ENCODE data around the gene ZSWIM8.

ZSWIM8 gene

GRCh38 chr10:73813333-73813732, 27.9 kb downstream of the ZSWIM8 start:
- ChIA-PET CTCF (no interaction called here), POLR2A (no interaction called here)
- DNase-seq (ENCODE audit: extremely low spot score): no peak
- no peak for TF ChIP-seq SUZ12 (IDR thresholded peaks at IDR 0.05)
- TF ChIP-seq HDGF (IDR thresholded peaks at IDR 0.05; ENCODE audit: borderline replicate concordance): no peak

GRCh38 chr10:73814276-73814895, 29.0 kb downstream of the ZSWIM8 start:
- POLR2A ChIA-PET: interaction anchor here (1.0 kb wide), 1 partner anchor 42 kb away, joined by 4 read pairs; a partner anchor contains a TSS
- no peak for DNase-seq (ENCODE audit: extremely low spot score)
- CTCF ChIA-PET: interaction anchor here (0.5 to 0.7 kb wide), 3 partner anchors 19 to 1804 kb away, joined by 4 to 7 read pairs (median 7); no protein-coding TSS in a partner anchor
- TF ChIP-seq BHLHE40 (IDR thresholded peaks at IDR 0.05; ENCODE audit: borderline replicate concordance): no peak
- no peak for TF ChIP-seq ELF4 (IDR thresholded peaks at IDR 0.05)
- TF ChIP-seq SP1 (IDR thresholded peaks at IDR 0.05): no peak
- no peak for TF ChIP-seq NFRKB (IDR thresholded peaks at IDR 0.05)
- no peak for TF ChIP-seq FOXM1 (IDR thresholded peaks at IDR 0.05; ENCODE audit: borderline replicate concordance)
- TF ChIP-seq FOXK2 (IDR thresholded peaks at IDR 0.05): no peak
- TF ChIP-seq FOXA1 (IDR thresholded peaks at IDR 0.05): no peak
- TF ChIP-seq TARDBP (IDR thresholded peaks at IDR 0.05): no peak
- TF ChIP-seq ARNT (IDR thresholded peaks at IDR 0.05): no peak
- TF ChIP-seq ZNF384 (IDR thresholded peaks at IDR 0.05): no peak
- TF ChIP-seq PKNOX1 (IDR thresholded peaks at IDR 0.05): no peak
- no peak for TF ChIP-seq HDGF (IDR thresholded peaks at IDR 0.05; ENCODE audit: borderline replicate concordance)
- no peak for TF ChIP-seq SUZ12 (IDR thresholded peaks at IDR 0.05)
- TF ChIP-seq L3MBTL2 (conservative IDR thresholded peaks at IDR 0.05): no peak
- no peak for TF ChIP-seq CTBP1 (IDR thresholded peaks at IDR 0.05; ENCODE audit: borderline replicate concordance)
- TF ChIP-seq LEF1 (IDR thresholded peaks at IDR 0.05; ENCODE audit: borderline replicate concordance): no peak

GRCh38 chr10:73814896-73815718, 29.7 kb downstream of the ZSWIM8 start:
- ChIA-PET POLR2A (interaction anchor here (1.0 kb wide), 1 partner anchor 42 kb away, joined by 4 read pairs; a partner anchor contains a TSS), CTCF (interaction anchor here (0.5 kb wide), 2 partner anchors 18 to 1804 kb away, joined by 4 to 7 read pairs; no protein-coding TSS in a partner anchor)
- no peak for TF ChIP-seq HDGF (IDR thresholded peaks at IDR 0.05; ENCODE audit: borderline replicate concordance)
- no peak for TF ChIP-seq ELF4 (IDR thresholded peaks at IDR 0.05)
- no peak for TF ChIP-seq SP1 (IDR thresholded peaks at IDR 0.05)
- no peak for TF ChIP-seq FOXM1 (IDR thresholded peaks at IDR 0.05; ENCODE audit: borderline replicate concordance)
- no peak for TF ChIP-seq PKNOX1 (IDR thresholded peaks at IDR 0.05)
- no peak for TF ChIP-seq LEF1 (IDR thresholded peaks at IDR 0.05; ENCODE audit: borderline replicate concordance)
- TF ChIP-seq SUZ12 (IDR thresholded peaks at IDR 0.05): no peak
- TF ChIP-seq CTBP1 (IDR thresholded peaks at IDR 0.05; ENCODE audit: borderline replicate concordance): no peak
- no peak for TF ChIP-seq BHLHE40 (IDR thresholded peaks at IDR 0.05; ENCODE audit: borderline replicate concordance)
- TF ChIP-seq FOXA1 (IDR thresholded peaks at IDR 0.05): no peak
- DNase-seq (ENCODE audit: extremely low spot score): peak; percentile 54

GRCh38 chr10:73815719-73816030, 30.3 kb downstream of the ZSWIM8 start:
- TF ChIP-seq SUZ12 (IDR thresholded peaks at IDR 0.05) (no peak), NFRKB (IDR thresholded peaks at IDR 0.05) (no peak), FOXM1 (IDR thresholded peaks at IDR 0.05; ENCODE audit: borderline replicate concordance) (no peak), CTBP1 (IDR thresholded peaks at IDR 0.05; ENCODE audit: borderline replicate concordance) (no peak), FOXA1 (IDR thresholded peaks at IDR 0.05) (no peak), TARDBP (IDR thresholded peaks at IDR 0.05) (no peak), SP1 (IDR thresholded peaks at IDR 0.05) (no peak), PKNOX1 (IDR thresholded peaks at IDR 0.05) (no peak), HDGF (IDR thresholded peaks at IDR 0.05; ENCODE audit: borderline replicate concordance) (no peak), FOXK2 (IDR thresholded peaks at IDR 0.05) (no peak)
- ChIA-PET POLR2A (no interaction called here), CTCF (interaction anchor here (1.1 kb wide), 1 partner anchor 10 kb away, joined by 3 read pairs; no protein-coding TSS in a partner anchor)
- DNase-seq (ENCODE audit: extremely low spot score): no peak

GRCh38 chr10:73816917-73817729, 31.7 kb downstream of the ZSWIM8 start:
- no peak for TF ChIP-seq BHLHE40 (IDR thresholded peaks at IDR 0.05; ENCODE audit: borderline replicate concordance)
- no peak for TF ChIP-seq FOXM1 (IDR thresholded peaks at IDR 0.05; ENCODE audit: borderline replicate concordance)
- TF ChIP-seq TARDBP (IDR thresholded peaks at IDR 0.05): no peak
- TF ChIP-seq PKNOX1 (IDR thresholded peaks at IDR 0.05): no peak
- TF ChIP-seq NFRKB (IDR thresholded peaks at IDR 0.05): no peak
- CTCF ChIA-PET: no interaction called here
- no peak for DNase-seq (ENCODE audit: extremely low spot score)
- POLR2A ChIA-PET: no interaction called here

Data from HEK293T (cell line).